ENCODE measurements around the gene SHC2. TPM values are rescaled to one million over a fixed set of nuclear protein-coding genes. Genes with fewer than 3 reads are reported as not detected.

Gene SHC2
- total RNA-seq, 1 experiment from 2014 or later: 0.18 TPM

GRCh38 chr19:449916-450315, 10.9 kb downstream of the SHC2 start:
- intact Hi-C loops (cut with micrococcal nuclease): no loop called here
- DNase-seq: no peak
- Histone ChIP-seq H3K79me2 (ENCODE audit: low read length) (no peaks in the 10 kb centered on the region), H3K4me2 (ENCODE audit: low read length) (no peak overlapping the region), H3K4me1 (ENCODE audit: insufficient read depth, low read length) (no peaks in the 10 kb centered on the region), H3K27me3 (ENCODE audit: low read length) (no peaks in the 10 kb centered on the region), H3K9me2 (replicated peaks; ENCODE audit: low read length) (no peaks in the 10 kb centered on the region), H4K20me1 (ENCODE audit: low read length) (no peaks in the 10 kb centered on the region), H3K36me3 (ENCODE audit: low read depth, low read length) (no peaks in the 10 kb centered on the region), H2AFZ (ENCODE audit: low read length) (no peak overlapping the region), H3F3A (ENCODE audit: low read length, unreplicated experiment) (no peaks in the 10 kb centered on the region), H3K9ac (ENCODE audit: low read length) (no peak overlapping the region), H3K4me3 (ENCODE audit: low read length) (no peak overlapping the region), H3K9me3 (ENCODE audit: low read length) (no peaks in the 10 kb centered on the region), H3K27ac (ENCODE audit: low read length) (no peak overlapping the region)
- TF ChIP-seq EZH2phosphoT487 (IDR thresholded peaks at IDR 0.05; ENCODE audit: borderline replicate concordance, low read length) (no peak), EZH2 (IDR thresholded peaks at IDR 0.05; ENCODE audit: low read length, unreplicated experiment) (no peak)
- TF ChIP-seq, protein P1, sequence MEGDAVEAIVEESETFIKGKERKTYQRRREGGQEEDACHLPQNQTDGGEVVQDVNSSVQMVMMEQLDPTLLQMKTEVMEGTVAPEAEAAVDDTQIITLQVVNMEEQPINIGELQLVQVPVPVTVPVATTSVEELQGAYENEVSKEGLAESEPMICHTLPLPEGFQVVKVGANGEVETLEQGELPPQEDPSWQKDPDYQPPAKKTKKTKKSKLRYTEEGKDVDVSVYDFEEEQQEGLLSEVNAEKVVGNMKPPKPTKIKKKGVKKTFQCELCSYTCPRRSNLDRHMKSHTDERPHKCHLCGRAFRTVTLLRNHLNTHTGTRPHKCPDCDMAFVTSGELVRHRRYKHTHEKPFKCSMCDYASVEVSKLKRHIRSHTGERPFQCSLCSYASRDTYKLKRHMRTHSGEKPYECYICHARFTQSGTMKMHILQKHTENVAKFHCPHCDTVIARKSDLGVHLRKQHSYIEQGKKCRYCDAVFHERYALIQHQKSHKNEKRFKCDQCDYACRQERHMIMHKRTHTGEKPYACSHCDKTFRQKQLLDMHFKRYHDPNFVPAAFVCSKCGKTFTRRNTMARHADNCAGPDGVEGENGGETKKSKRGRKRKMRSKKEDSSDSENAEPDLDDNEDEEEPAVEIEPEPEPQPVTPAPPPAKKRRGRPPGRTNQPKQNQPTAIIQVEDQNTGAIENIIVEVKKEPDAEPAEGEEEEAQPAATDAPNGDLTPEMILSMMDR (conservative IDR thresholded peaks at IDR 0.05; ENCODE audit: low read depth, low read length): no peak
- no TSS peak for BruUV-seq (replicated peaks)
- POLR2A ChIA-PET (ENCODE audit: unreplicated experiment): no interaction called here
- ATAC-seq: no peak
- CTCF ChIA-PET: no interaction called here

DNA sequence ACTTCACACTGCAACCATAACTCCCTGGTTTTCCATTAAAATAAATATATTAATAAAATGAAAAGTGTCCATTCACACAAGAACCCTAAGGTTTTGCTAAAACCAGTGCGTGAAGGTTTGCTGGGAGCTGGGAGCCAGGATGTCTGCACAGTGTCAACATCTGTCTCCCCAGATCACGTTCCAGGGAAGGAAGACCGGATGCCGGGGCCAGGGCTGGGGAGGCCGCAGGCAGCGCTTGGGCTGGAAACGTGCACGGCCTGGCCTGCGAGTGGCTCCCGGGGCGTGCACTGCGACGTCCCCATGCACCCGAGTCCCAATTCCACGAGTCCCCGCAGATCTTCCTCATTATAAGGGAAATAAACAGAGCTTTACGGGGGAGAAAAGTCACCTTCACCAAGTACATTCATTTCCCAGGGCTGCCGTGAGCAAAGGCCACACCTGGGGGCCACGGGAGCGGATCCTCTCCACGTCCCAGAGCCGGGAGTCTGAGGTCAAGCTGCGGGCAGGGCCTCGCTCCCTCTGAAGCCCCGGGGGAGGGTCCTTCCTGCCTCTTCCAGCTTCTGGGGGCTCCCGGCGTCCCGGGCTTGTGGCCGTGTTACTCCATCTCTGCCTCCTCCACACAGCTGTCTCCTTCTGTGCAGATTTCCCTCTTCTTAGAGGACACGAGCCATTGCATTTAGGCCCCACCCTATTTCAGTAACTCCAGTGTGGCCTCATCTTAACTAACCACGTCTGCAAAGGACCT, 12.8 kb downstream of the SHC2 start:
- no peaks in the 10 kb centered on the region for H3K9me2 ChIP-seq (replicated peaks; ENCODE audit: low read length)
- no TSS peak for BruUV-seq (replicated peaks)
- TF ChIP-seq, protein P1 (conservative IDR thresholded peaks at IDR 0.05; ENCODE audit: low read depth, low read length): no peak
- TF ChIP-seq EZH2phosphoT487 (IDR thresholded peaks at IDR 0.05; ENCODE audit: borderline replicate concordance, low read length) (no peak), EZH2 (IDR thresholded peaks at IDR 0.05; ENCODE audit: low read length, unreplicated experiment) (no peak)
- H3F3A ChIP-seq (ENCODE audit: low read length, unreplicated experiment): no peaks in the 10 kb centered on the region
- no peaks in the 10 kb centered on the region for H3K9me3 ChIP-seq (ENCODE audit: low read length)
- H3K4me2 ChIP-seq (ENCODE audit: low read length): no peak overlapping the region
- H3K9ac ChIP-seq (ENCODE audit: low read length): no peak overlapping the region
- DNase-seq (no peak), ATAC-seq (no peak)
- CTCF ChIA-PET: no interaction called here
- no peaks in the 10 kb centered on the region for H3K4me1 ChIP-seq (ENCODE audit: insufficient read depth, low read length)
- POLR2A ChIA-PET (ENCODE audit: unreplicated experiment): no interaction called here
- H3K36me3 ChIP-seq (ENCODE audit: low read depth, low read length): no peaks in the 10 kb centered on the region
- H2AFZ ChIP-seq (ENCODE audit: low read length): no peak overlapping the region
- intact Hi-C loops (cut with micrococcal nuclease): no loop called here
- H3K27ac ChIP-seq (ENCODE audit: low read length): no peak overlapping the region
- no peaks in the 10 kb centered on the region for H4K20me1 ChIP-seq (ENCODE audit: low read length)
- H3K79me2 ChIP-seq (ENCODE audit: low read length): no peaks in the 10 kb centered on the region
- no peaks in the 10 kb centered on the region for H3K27me3 ChIP-seq (ENCODE audit: low read length)
- H3K4me3 ChIP-seq (ENCODE audit: low read length): no peak overlapping the region

GRCh38 chr19:447064-447426, 13.8 kb downstream of the SHC2 start:
- BruUV-seq (replicated peaks): no TSS peak
- Histone ChIP-seq H3K4me3 (ENCODE audit: low read length) (no peak overlapping the region), H3K4me2 (ENCODE audit: low read length) (no peak overlapping the region), H3K27ac (ENCODE audit: low read length) (no peak overlapping the region), H3K36me3 (ENCODE audit: low read depth, low read length) (no peaks in the 10 kb centered on the region), H3K4me1 (ENCODE audit: insufficient read depth, low read length) (no peaks in the 10 kb centered on the region), H4K20me1 (ENCODE audit: low read length) (no peaks in the 10 kb centered on the region), H3K79me2 (ENCODE audit: low read length) (no peaks in the 10 kb centered on the region), H3K9me3 (ENCODE audit: low read length) (no peaks in the 10 kb centered on the region), H3K27me3 (ENCODE audit: low read length) (no peaks in the 10 kb centered on the region), H3K9me2 (replicated peaks; ENCODE audit: low read length) (no peaks in the 10 kb centered on the region), H3F3A (ENCODE audit: low read length, unreplicated experiment) (no peaks in the 10 kb centered on the region), H3K9ac (ENCODE audit: low read length) (no peak overlapping the region), H2AFZ (ENCODE audit: low read length) (no peak overlapping the region)
- POLR2A ChIA-PET (ENCODE audit: unreplicated experiment): no interaction called here
- CTCF ChIA-PET: no interaction called here
- ATAC-seq: no peak
- TF ChIP-seq EZH2 (IDR thresholded peaks at IDR 0.05; ENCODE audit: low read length, unreplicated experiment) (no peak), EZH2phosphoT487 (IDR thresholded peaks at IDR 0.05; ENCODE audit: borderline replicate concordance, low read length) (no peak)
- TF ChIP-seq, protein P1 (conservative IDR thresholded peaks at IDR 0.05; ENCODE audit: low read depth, low read length): no peak
- intact Hi-C loops (cut with micrococcal nuclease): no loop called here
- DNase-seq: no peak

Data from PC-3 (cell line).